Measurements from ENCODE around the gene NEMP1. TPM values are rescaled to one million over a fixed set of nuclear protein-coding genes. Genes with fewer than 3 reads are reported as not detected.

NEMP1 gene
- total RNA-seq, 2 experiments from 2014 or later = 7.2 to 9.9 TPM

GRCh38 chr12:57046086-57046791, 32.4 kb downstream of the NEMP1 start:
- TF ChIP-seq CTCF (IDR thresholded peaks at IDR 0.05) = no peak
- intact Hi-C loops (cut with DNase I, micrococcal nuclease) = no loop called here
- ATAC-seq (ENCODE audit: poor library complexity) (no peak), DNase-seq (no peak)
- no peaks in the 10 kb centered on the region for H3K9me3 Mint-ChIP-seq
- ChIA-PET CTCF (interaction anchor here (1.7 to 2.0 kb wide), 2 partner anchors 9 to 13 kb away, joined by 4 to 5 read pairs; no protein-coding TSS in a partner anchor), POLR2A (interaction anchor here (0.5 kb wide), 1 partner anchor 196 kb away, joined by 3 read pairs; no protein-coding TSS in a partner anchor)
- no peak overlapping the region for H3K4me3 ChIP-seq (ENCODE audit: low read length)
- H3K27me3 Mint-ChIP-seq = no peaks in the 10 kb centered on the region
- H3K27me3 ChIP-seq (ENCODE audit: control insufficient read depth in 1 of 2, insufficient read depth in 2 of 2, low read length in 2 of 2) = no peaks in the 10 kb centered on the region
- no peak overlapping the region for H3K27ac Mint-ChIP-seq
- H3K36me3 Mint-ChIP-seq (ENCODE audit: low read depth) = no peaks in the 10 kb centered on the region
- H3K27ac ChIP-seq (ENCODE audit: low read depth in 1 of 2, low read length in 2 of 2) = no peak overlapping the region
- no peak overlapping the region for H3K4me3 Mint-ChIP-seq
- peaks cover 20% of the 10 kb centered on the region for H3K4me1 ChIP-seq (ENCODE audit: insufficient read depth, low read length)
- H3K9me3 ChIP-seq (ENCODE audit: control insufficient read depth in 1 of 2, insufficient read depth in 1 of 2, low read length in 2 of 2) = no peaks in the 10 kb centered on the region
- H3K36me3 ChIP-seq (ENCODE audit: insufficient read depth, low read length) = no peaks in the 10 kb centered on the region
- peaks cover 33% of the 10 kb centered on the region for H3K4me1 Mint-ChIP-seq (ENCODE audit: low read depth)

GRCh38 chr12:57044889-57045288, 33.7 kb downstream of the NEMP1 start:
- no peaks in the 10 kb centered on the region for H3K36me3 ChIP-seq (ENCODE audit: insufficient read depth, low read length)
- CTCF ChIA-PET = no interaction called here
- intact Hi-C loops (cut with DNase I, micrococcal nuclease) = no loop called here
- no peak overlapping the region for H3K27ac Mint-ChIP-seq
- H3K4me1 Mint-ChIP-seq (ENCODE audit: low read depth) = peaks cover 33% of the 10 kb centered on the region
- no peaks in the 10 kb centered on the region for H3K36me3 Mint-ChIP-seq (ENCODE audit: low read depth)
- no peaks in the 10 kb centered on the region for H3K9me3 Mint-ChIP-seq
- no peak overlapping the region for H3K4me3 ChIP-seq (ENCODE audit: low read length)
- H3K27me3 Mint-ChIP-seq = no peaks in the 10 kb centered on the region
- H3K9me3 ChIP-seq (ENCODE audit: control insufficient read depth in 1 of 2, insufficient read depth in 1 of 2, low read length in 2 of 2) = no peaks in the 10 kb centered on the region
- TF ChIP-seq CTCF (IDR thresholded peaks at IDR 0.05) = no peak
- H3K4me1 ChIP-seq (ENCODE audit: insufficient read depth, low read length) = peaks cover 20% of the 10 kb centered on the region
- H3K27ac ChIP-seq (ENCODE audit: low read depth in 1 of 2, low read length in 2 of 2) = no peak overlapping the region
- POLR2A ChIA-PET = no interaction called here
- DNase-seq (no peak), ATAC-seq (ENCODE audit: poor library complexity) (no peak)
- H3K27me3 ChIP-seq (ENCODE audit: control insufficient read depth in 1 of 2, insufficient read depth in 2 of 2, low read length in 2 of 2) = no peaks in the 10 kb centered on the region
- H3K4me3 Mint-ChIP-seq = no peak overlapping the region

GRCh38 chr12:57044468-57044867, 34.1 kb downstream of the NEMP1 start:
- Histone ChIP-seq H3K4me1 (ENCODE audit: insufficient read depth, low read length) (peaks cover 20% of the 10 kb centered on the region), H3K27ac (ENCODE audit: low read depth in 1 of 2, low read length in 2 of 2) (no peak overlapping the region), H3K9me3 (ENCODE audit: control insufficient read depth in 1 of 2, insufficient read depth in 1 of 2, low read length in 2 of 2) (no peaks in the 10 kb centered on the region), H3K27me3 (ENCODE audit: control insufficient read depth in 1 of 2, insufficient read depth in 2 of 2, low read length in 2 of 2) (no peaks in the 10 kb centered on the region), H3K36me3 (ENCODE audit: insufficient read depth, low read length) (no peaks in the 10 kb centered on the region), H3K4me3 (ENCODE audit: low read length) (no peak overlapping the region)
- no peaks in the 10 kb centered on the region for H3K27me3 Mint-ChIP-seq
- H3K4me1 Mint-ChIP-seq (ENCODE audit: low read depth) = peaks cover 36% of the 10 kb centered on the region
- intact Hi-C loops (cut with DNase I, micrococcal nuclease) = no loop called here
- TF ChIP-seq CTCF (IDR thresholded peaks at IDR 0.05) = no peak
- DNase-seq (no peak), ATAC-seq (ENCODE audit: poor library complexity) (no peak)
- CTCF ChIA-PET = no interaction called here
- H3K27ac Mint-ChIP-seq = no peak overlapping the region
- H3K36me3 Mint-ChIP-seq (ENCODE audit: low read depth) = no peaks in the 10 kb centered on the region
- H3K9me3 Mint-ChIP-seq = no peaks in the 10 kb centered on the region
- POLR2A ChIA-PET = no interaction called here
- H3K4me3 Mint-ChIP-seq = no peak overlapping the region
